Vein endothelial cell (primary cell): Measurements from ENCODE around the gene FCER1G. TPM values are rescaled to one million over a fixed set of nuclear protein-coding genes. Genes with fewer than 3 reads are reported as not detected.

Experiments
- total RNA-seq: library from RNA; depleted of rRNA; stranded (reverse); fragments of >200 nt; gene quantifications from 2 replicates; pipeline ENCODE4 v1.2.3, GENCODE V29; 2012

The FCER1G gene
- total RNA-seq, result not detected in 2 replicates

GRCh38 chr1:161215076-161215475 is at the start of gene FCER1G:
TSS of gene FCER1G (plus strand) at chr1:161215295. CDS start at chr1:161215322, 27 bp downstream.

GRCh38 chr1:161165742-161166668 is 49.1 kb upstream of the FCER1G start, which contains the start of gene PPOX:
TSS of gene PPOX (plus strand) at chr1:161166426. CDS start at chr1:161166848, 422 bp downstream.

GRCh38 chr1:161177112-161177935 is 37.8 kb upstream of the FCER1G start, which contains the start of gene B4GALT3:
TSS of gene B4GALT3 (minus strand) at chr1:161177507. CDS start at chr1:161176060, 1,447 bp downstream.

GRCh38 chr1:161198897-161199431 is 16.1 kb upstream of the FCER1G start, which contains the start of gene ADAMTS4:
TSS of gene ADAMTS4 (minus strand) at chr1:161199054. CDS start at chr1:161198627, 427 bp downstream.

GRCh38 chr1:161201836-161202712 is 13.0 kb upstream of the FCER1G start, which contains the start of gene NDUFS2:
TSS of gene NDUFS2 (plus strand) at chr1:161202367. CDS start at chr1:161202386, 19 bp downstream.

GRCh38 chr1:161225534-161226319 is 10.6 kb downstream of the FCER1G start, which contains the start of gene TOMM40L:
TSS of gene TOMM40L (plus strand) at chr1:161226060. CDS start at chr1:161226490, 430 bp downstream.

GRCh38 chr1:161238039-161238473 is 23.0 kb downstream of the FCER1G start, which contains the start of gene NR1I3:
TSS of gene NR1I3 (minus strand) at chr1:161238203. CDS start at chr1:161236565, 1,638 bp downstream.

GRCh38 chr1:161258439-161259344 is 43.6 kb downstream of the FCER1G start, which contains the start of gene PCP4L1:
TSS of gene PCP4L1 (plus strand) at chr1:161258745. CDS start at chr1:161258975, 230 bp downstream.

Other genes starting within 250 kb of the FCER1G start
- 144 and 239 TPM in 2 replicates for gene F11R, start 194.1 kb upstream of the FCER1G start, total RNA-seq
- 2.4 and 3.6 TPM in 2 replicates for gene TSTD1, start 176.3 kb upstream of the FCER1G start, total RNA-seq
- 72.8 and 82.5 TPM in 2 replicates for gene USF1, start 169.3 kb upstream of the FCER1G start, total RNA-seq
- not detected in 2 replicates for gene ARHGAP30, start 145.4 kb upstream of the FCER1G start, total RNA-seq
- gene NECTIN4, start 125.7 kb upstream of the FCER1G start, total RNA-seq, result under 0.01 and 0.65 TPM in 2 replicates
- 0.86 and 1.3 TPM in 2 replicates for gene KLHDC9, start 116.9 kb upstream of the FCER1G start, total RNA-seq
- gene PFDN2, start 97.3 kb upstream of the FCER1G start, total RNA-seq, result 34.3 and 40.9 TPM in 2 replicates
- gene NIT1, start 97.2 kb upstream of the FCER1G start, total RNA-seq, result 11.8 and 13.9 TPM in 2 replicates
- 43.8 and 45.7 TPM in 2 replicates for gene DEDD, start 82.6 kb upstream of the FCER1G start, total RNA-seq
- 105 and 120 TPM in 2 replicates for gene UFC1, start 61.3 kb upstream of the FCER1G start, total RNA-seq
- gene USP21, start 55.8 kb upstream of the FCER1G start, total RNA-seq, result 5.9 and 6.2 TPM in 2 replicates
- 15.6 and 15.7 TPM in 2 replicates for gene PPOX, start 48.9 kb upstream of the FCER1G start, total RNA-seq
- gene B4GALT3, start 37.8 kb upstream of the FCER1G start, total RNA-seq, result 37.6 and 39.5 TPM in 2 replicates
- 14.0 and 44.2 TPM in 2 replicates for gene ADAMTS4, start 16.2 kb upstream of the FCER1G start, total RNA-seq
- gene NDUFS2, start 12.9 kb upstream of the FCER1G start, total RNA-seq, result 98.6 and 115 TPM in 2 replicates
- not detected in 2 replicates for gene APOA2, start 8.3 kb downstream of the FCER1G start, total RNA-seq
- 16.0 and 18.2 TPM in 2 replicates for gene TOMM40L, start 10.8 kb downstream of the FCER1G start, total RNA-seq
- gene NR1I3, start 22.9 kb downstream of the FCER1G start, total RNA-seq, result not detected in 2 replicates
- gene PCP4L1, start 43.5 kb downstream of the FCER1G start, total RNA-seq, result not detected in 2 replicates
- gene MPZ, start 94.7 kb downstream of the FCER1G start, total RNA-seq, result 0.33 and 0.86 TPM in 2 replicates
- gene SDHC, start 99.1 kb downstream of the FCER1G start, total RNA-seq, result 26.1 and 65.9 TPM in 2 replicates
- gene CFAP126, start 152.6 kb downstream of the FCER1G start, total RNA-seq, result not detected in 2 replicates